GM19240 (cell line): ENCODE measurements around the gene RPH3AL.
"Not testable (repeated sequence)": the region's sequence is repeated elsewhere in the genome, so short reads cannot be mapped to it uniquely, and the experiment has no call there.

Experiments
- DNase-seq: peaks from one replicate; pipeline ENCODE4 v3.0.0; 2011; ENCODE audit warnings: low spot score; ENCODE audit not compliant: insufficient read length

Gene RPH3AL

GRCh38 chr17:238964-239259 lies 113.7 kb downstream of the RPH3AL start:
- no peak for DNase-seq

DNA sequence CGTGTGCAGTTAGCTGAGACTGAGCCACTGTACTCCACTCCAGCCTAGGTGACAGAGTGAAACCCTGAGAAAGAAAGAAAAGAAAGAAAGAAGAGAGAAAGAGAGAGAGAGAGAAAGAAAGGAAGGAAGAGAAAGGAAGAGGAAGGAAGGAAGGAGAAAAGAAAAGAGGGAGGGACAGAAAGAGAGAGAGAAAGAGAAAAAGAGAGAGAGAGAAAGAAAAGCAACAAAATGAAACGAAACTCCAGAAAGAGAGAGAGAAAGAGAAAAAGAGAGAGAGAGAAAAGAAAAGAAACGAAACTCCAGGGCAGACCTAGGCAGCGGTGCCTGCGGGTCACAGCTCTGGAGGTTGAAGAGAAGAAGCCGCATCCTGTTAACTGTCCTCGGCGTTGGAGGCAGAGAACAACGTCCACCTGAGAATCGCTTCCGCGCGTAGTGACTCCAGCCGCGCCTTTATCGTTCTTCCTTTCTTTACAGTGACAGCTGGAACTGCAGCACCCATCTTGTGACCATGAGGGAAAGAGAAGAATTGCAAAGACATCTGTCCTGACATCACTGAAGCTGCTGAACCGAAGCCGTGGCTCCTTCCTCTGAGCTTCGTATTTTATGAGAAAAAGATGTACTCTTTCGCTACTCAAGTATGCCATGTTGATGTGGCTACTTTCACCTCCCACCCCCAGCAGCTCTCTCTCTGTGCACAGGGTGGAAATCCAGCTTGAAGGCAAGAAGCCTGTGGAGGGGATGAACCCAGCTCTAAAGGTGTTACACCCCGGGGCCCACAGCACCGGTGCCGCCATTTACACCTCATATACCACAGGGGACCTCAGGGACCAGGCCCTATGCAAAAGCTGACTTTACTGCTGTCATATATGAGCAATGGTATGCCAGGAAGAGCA lies 114.3 kb downstream of the RPH3AL start:
- DNase-seq = no peak

- DNase-seq = no peak
These were observed 115.1 kb downstream of the RPH3AL start for GRCh38 chr17:237406-237955.

- DNase-seq = no peak
These were observed 115.8 kb downstream of the RPH3AL start for GRCh38 chr17:236641-237405.

DNA sequence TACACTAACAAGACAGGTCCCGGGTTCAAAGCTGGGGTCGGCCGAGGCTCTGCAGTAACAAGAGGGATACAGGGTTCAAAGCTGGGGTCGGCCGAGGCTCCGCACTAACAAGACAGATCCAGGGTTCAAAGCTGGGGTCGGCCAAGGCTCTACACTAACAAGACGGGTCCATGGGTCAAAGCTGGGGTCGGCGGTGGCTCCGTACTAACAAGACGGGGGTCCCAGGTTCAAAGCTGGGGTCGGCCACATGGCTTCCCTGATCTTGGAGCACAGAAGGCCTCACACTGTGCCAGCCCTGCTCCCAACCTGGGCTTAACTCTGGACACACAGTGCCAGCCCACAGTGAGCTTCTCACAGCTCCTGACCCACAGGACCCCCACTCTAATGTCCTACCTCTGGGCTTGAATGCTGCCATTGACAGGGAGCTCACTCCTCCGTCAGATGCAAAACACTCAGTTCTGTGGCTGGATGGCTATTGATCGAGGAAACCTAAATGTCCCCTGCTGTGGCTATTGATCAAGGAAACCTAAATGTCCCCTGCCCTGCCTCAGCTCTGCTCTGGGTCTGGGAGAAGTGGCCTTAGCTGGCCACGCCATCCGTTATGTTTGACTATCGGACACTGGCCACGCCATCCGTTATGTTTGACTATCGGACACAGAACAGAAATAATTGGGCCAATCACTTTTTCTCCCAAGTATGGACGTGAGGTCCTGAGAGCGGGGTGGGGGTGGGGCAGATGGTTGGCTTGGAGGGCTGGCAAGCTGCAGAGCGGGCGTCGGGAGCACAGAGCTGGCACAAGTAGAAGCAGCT lies 116.6 kb downstream of the RPH3AL start:
- no peak for DNase-seq

DNA sequence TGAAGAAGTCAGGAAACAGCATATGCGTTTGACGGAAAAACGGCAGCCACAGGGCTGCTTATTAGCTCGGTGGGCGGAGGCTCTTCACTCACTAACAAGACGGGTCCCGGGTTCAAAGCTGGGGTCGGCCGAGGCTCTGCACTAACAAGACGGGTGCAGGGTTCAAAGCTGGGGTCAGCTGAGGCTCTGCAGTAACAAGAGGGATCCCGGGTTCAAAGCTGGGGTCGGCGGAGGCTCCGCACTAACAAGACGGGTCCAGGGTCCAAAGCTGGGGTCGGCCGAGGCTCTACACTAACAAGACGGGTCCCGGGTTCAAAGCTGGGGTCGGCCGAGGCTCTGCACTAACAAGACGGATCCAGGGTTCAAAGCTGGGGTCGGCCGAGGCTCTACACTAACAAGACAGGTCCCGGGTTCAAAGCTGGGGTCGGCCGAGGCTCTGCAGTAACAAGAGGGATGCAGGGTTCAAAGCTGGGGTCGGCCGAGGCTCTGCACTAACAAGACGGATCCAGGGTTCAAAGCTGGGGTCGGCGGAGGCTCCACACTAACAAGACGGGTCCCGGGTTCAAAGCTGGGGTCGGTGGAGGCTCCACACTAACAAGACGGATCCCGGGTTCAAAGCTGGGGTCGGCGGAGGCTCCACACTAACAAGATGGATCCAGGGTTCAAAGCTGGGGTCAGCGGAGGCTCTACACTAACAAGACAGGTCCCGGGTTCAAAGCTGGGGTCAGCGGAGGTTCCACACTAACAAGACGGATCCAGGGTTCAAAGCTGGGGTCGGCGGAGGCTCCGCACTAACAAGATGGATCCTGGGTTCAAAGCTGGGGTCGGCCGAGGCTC lies 117.4 kb downstream of the RPH3AL start:
- DNase-seq = not testable (repeated sequence)

DNA sequence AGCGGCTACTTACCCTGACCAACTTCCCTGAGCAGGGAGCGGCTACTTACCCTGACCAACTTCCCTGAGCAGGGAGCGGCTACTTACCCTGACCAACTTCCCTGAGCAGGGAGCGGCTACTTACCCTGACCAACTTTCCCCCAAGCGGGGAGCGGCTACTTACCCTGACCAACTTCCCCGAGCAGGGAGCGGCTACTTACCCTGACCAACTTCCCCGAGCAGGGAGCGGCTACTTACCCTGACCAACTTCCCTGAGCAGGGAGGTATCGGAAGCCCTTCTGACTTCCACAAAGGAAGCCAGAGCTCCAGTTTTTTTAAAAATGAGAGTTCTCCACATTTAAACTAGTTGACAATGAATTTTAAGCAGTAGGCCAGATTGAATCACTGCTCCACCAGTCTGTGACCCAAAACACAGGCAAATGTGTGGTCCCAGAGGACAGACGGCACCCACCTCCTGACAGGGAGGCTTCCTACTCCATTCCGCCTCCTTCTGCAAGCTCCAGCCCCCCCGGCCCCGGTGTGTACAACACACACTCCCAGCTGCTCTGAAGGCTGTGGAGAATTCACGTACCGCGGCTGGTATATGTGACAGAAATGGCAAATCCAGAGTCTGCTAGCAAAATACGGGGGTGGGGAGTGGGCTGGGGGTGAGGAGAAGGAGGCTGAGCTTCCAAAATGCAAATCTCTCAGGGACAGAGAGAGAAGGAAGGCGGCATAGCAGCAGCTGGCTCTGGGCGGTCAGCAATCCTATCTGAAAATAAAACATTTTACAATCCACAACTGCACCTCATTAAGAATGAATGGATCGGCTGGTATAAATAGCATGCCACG lies 118.2 kb downstream of the RPH3AL start:
- not testable (repeated sequence) for DNase-seq

- no peak for DNase-seq
These were observed 119.1 kb downstream of the RPH3AL start for GRCh38 chr17:233473-233941.

- DNase-seq = no peak
These were observed 120.4 kb downstream of the RPH3AL start for GRCh38 chr17:231966-232807.

GRCh38 chr17:231191-231965 lies 121.2 kb downstream of the RPH3AL start:
- DNase-seq = no peak

GRCh38 chr17:230395-230770 lies 122.2 kb downstream of the RPH3AL start:
- DNase-seq = no peak

- no peak for DNase-seq
These were observed 122.8 kb downstream of the RPH3AL start for GRCh38 chr17:229709-230394.

DNA sequence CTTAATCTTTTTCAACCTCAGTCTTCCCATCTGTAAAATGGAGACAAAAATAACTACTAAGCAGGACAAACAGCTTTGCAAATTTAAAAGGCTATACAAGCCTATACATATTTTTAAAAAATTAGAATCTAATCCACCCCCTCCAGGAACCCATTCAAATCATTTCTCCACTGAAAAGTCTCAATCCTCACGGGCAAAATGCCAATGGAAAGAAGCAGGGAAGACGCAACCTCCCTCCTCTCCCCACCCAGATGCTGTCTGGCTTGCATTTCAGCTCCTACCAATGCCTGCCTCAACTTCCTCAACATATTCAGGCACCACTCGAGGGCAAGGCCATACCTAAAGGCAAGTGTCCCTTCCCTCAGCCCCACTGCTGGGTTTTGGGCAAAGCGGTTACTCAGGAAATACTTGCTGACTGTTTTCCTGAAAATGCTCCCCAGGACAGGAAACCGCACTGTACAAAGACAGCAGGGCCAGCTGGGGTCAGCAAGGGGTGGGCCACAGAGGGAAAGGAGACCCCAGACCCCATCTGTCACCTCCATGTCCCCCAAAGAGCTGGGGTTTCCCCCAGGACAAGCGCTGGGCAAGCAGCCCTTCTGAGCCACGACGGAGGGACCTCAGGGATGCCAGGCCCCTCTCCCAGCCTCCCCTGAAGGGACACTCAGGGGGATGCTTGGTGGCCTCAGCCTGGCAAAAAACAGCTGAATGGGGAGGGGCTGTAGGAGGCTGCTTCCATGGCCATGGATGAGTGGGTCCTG lies 123.5 kb downstream of the RPH3AL start:
- no peak for DNase-seq

- no peak for DNase-seq
These were observed 124.5 kb downstream of the RPH3AL start for GRCh38 chr17:227946-228615.

DNA sequence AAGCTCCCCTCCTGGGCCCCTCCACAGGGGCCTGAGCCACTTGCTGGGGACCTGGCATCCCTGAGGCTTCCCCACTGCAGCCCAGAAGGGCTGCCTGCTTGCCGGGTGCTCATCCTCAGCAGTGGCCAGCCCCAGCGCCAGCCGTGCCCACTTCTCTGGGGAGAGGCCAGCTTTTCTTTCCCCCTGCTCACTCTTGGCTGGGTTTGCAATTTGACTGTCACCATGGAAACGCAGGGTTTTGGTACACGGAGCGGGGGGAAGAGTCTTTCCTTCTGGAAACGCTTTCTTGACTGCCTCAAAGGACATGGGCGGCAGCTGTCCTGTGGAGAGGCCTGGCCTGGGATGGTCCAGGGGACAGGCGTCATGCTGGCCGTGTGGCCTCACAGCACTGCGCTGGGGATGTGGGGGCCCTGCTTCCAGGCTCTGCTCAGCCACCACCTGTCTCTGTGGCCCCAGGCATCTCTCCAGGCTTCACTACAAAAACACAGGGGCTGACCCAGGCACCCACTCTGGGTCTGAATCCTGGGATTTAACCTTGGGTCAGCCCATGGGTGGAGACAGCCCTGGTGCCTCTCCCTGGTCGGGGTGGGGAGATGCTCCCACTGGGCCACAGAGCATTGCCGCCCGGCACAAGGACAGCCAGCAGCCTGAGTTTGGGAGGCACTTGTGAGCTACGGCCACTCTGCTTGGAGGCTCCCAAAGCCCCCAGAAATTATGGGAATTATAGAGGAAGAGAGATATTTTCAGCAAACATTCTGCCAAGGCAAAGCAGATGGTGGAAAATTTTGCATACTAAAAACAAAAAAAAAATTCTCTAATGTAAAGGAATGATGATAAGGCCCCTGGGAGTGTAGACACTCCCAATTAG lies 125.3 kb downstream of the RPH3AL start:
- no peak for DNase-seq
